Measurements from ENCODE around the gene PLXNA4.

PLXNA4 gene

DNA sequence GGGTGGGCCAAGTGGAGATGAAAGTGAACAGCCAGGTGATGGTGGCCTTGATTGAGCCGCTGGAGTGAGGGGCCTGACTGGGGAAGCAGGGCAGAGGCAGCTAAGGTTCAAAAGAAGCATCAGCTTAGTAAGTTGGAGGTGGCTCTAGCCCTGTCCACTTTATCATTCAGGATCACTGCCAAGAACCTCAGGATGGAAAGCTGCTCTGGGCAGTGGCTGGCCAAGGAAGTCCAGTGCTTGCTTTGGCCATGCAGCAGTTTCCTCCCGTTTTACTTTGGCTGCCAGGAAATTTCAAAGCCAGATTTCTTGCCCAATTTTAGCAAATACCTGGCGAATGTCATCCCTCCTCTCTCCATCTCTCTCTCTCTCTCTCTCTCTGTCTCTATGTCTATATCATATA, 384.9 kb downstream of the PLXNA4 start:
- TF ChIP-seq, protein P1, sequence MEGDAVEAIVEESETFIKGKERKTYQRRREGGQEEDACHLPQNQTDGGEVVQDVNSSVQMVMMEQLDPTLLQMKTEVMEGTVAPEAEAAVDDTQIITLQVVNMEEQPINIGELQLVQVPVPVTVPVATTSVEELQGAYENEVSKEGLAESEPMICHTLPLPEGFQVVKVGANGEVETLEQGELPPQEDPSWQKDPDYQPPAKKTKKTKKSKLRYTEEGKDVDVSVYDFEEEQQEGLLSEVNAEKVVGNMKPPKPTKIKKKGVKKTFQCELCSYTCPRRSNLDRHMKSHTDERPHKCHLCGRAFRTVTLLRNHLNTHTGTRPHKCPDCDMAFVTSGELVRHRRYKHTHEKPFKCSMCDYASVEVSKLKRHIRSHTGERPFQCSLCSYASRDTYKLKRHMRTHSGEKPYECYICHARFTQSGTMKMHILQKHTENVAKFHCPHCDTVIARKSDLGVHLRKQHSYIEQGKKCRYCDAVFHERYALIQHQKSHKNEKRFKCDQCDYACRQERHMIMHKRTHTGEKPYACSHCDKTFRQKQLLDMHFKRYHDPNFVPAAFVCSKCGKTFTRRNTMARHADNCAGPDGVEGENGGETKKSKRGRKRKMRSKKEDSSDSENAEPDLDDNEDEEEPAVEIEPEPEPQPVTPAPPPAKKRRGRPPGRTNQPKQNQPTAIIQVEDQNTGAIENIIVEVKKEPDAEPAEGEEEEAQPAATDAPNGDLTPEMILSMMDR (IDR thresholded peaks at IDR 0.05; ENCODE audit: control extremely low read depth, extremely low read depth, low read depth, missing control alignments), result no peak
- POLR2A ChIA-PET, result no interaction called here

GRCh38 chr7:132190683-132191082, 385.6 kb downstream of the PLXNA4 start:
- ChIA-PET CTCF (interaction anchor here (1.0 to 1.2 kb wide), 2 partner anchors 10 to 390 kb away, joined by 3 read pairs; no protein-coding TSS in a partner anchor), POLR2A (no interaction called here)
- TF ChIP-seq, protein P1 (IDR thresholded peaks at IDR 0.05; ENCODE audit: control extremely low read depth, extremely low read depth, low read depth, missing control alignments), result no peak
- DNase-seq (ENCODE audit: extremely low spot score), result no peak

More for the DNA sequence above, 384.9 kb downstream of the PLXNA4 start:
- CTCF ChIA-PET, result interaction anchor here (1.2 kb wide), 2 partner anchors 11 to 55 kb away, joined by 3 read pairs; no protein-coding TSS in a partner anchor
- DNase-seq (ENCODE audit: extremely low spot score), result no peak

GRCh38 chr7:132189881-132190280, 386.4 kb downstream of the PLXNA4 start:
- CTCF ChIA-PET, result interaction anchor here (1.0 kb wide), 1 partner anchor 391 kb away, joined by 3 read pairs; no protein-coding TSS in a partner anchor
- POLR2A ChIA-PET, result no interaction called here
- DNase-seq (ENCODE audit: extremely low spot score), result no peak
- TF ChIP-seq, protein P1 (IDR thresholded peaks at IDR 0.05; ENCODE audit: control extremely low read depth, extremely low read depth, low read depth, missing control alignments), result no peak

- ChIA-PET POLR2A (no interaction called here), CTCF (no interaction called here)
- no peak for DNase-seq (ENCODE audit: extremely low spot score)
- TF ChIP-seq, protein P1 (IDR thresholded peaks at IDR 0.05; ENCODE audit: control extremely low read depth, extremely low read depth, low read depth, missing control alignments), result no peak
Measured at GRCh38 chr7:132187869-132188789, 388.1 kb downstream of the PLXNA4 start.

DNA sequence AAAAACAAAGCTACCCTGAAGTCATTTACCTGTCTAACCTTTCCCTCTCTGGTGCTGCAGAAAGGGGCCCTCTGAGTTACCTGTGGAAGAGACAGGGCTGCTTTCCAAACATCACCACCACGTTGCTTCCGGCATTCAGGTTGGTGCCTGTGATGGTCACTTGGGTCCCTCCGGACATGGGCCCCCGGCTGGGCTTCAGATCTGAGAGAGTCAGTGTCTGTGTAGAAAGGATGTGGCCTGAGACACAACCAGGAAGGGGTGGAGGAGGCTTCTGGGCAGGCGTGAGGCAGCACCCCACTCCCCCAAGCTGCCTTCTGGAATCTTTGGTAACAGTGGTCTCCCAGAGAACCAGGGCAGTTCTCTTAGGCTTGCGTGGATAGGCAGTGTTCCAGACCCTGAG, 388.9 kb downstream of the PLXNA4 start:
- no peak for DNase-seq (ENCODE audit: extremely low spot score)
- ChIA-PET CTCF (no interaction called here), POLR2A (no interaction called here)
- TF ChIP-seq, protein P1 (IDR thresholded peaks at IDR 0.05; ENCODE audit: control extremely low read depth, extremely low read depth, low read depth, missing control alignments), result no peak

GRCh38 chr7:132185150-132185549, 391.1 kb downstream of the PLXNA4 start:
- CTCF ChIA-PET, result no interaction called here

More at GRCh38 chr7:132185150-132185549, 391.1 kb downstream of the PLXNA4 start:
- TF ChIP-seq, protein P1 (IDR thresholded peaks at IDR 0.05; ENCODE audit: control extremely low read depth, extremely low read depth, low read depth, missing control alignments), result no peak
- POLR2A ChIA-PET, result no interaction called here
- DNase-seq (ENCODE audit: extremely low spot score), result no peak
